ENCODE results near the gene NEMP2. TPM values are rescaled to one million over a fixed set of nuclear protein-coding genes. Genes with fewer than 3 reads are reported as not detected.

The NEMP2 gene
- polyA plus RNA-seq, 1 donor (not counting 4 experiments of a cell fraction or from before 2014, with no cell fraction given), result 2.1 TPM

GRCh38 chr2:190455358-190456095 lies 79.0 kb downstream of the NEMP2 start:
- dilution Hi-C loops (cut with MboI; ENCODE audit: extremely low pct_ligation_motif_present, low sequenced_read_pairs), result no loop called here

GRCh38 chr2:190454795-190455194 lies 79.7 kb downstream of the NEMP2 start:
- Histone ChIP-seq H3K9me1 (ENCODE audit: control insufficient read depth, extremely low read depth, insufficient read depth, low read length) (no peaks in the 10 kb centered on the region), H4K20me1 (ENCODE audit: control insufficient read depth, extremely low read depth, insufficient read depth, low read length) (no peaks in the 10 kb centered on the region), H3K9me3 (ENCODE audit: control insufficient read depth, low read depth, low read length) (no peaks in the 10 kb centered on the region), H3K27me3 (ENCODE audit: control insufficient read depth, extremely low read depth, insufficient read depth, low read length) (no peaks in the 10 kb centered on the region), H3K9ac (ENCODE audit: control insufficient read depth, extremely low read depth, insufficient read depth, low read length) (no peak overlapping the region), H3K27ac (ENCODE audit: control insufficient read depth, insufficient read depth, low read length) (no peak overlapping the region), H3K4me2 (ENCODE audit: control insufficient read depth, extremely low read depth, insufficient read depth, low read depth, low read length) (no peak overlapping the region), H3K4me3 (ENCODE audit: control insufficient read depth in 2 of 3, extremely low read depth in 1 of 3, insufficient read depth in 2 of 3, low read depth in 1 of 3, low read length in 3 of 3) (no peak overlapping the region), H2AFZ (ENCODE audit: control insufficient read depth, low read length) (no peak overlapping the region), H3K4me1 (ENCODE audit: control insufficient read depth, extremely low read depth, insufficient read depth, low read length) (no peaks in the 10 kb centered on the region), H3K79me2 (ENCODE audit: control insufficient read depth, insufficient read depth, low read length) (no peaks in the 10 kb centered on the region), H3K36me3 (ENCODE audit: control insufficient read depth in 2 of 2, extremely low read depth in 1 of 2, insufficient read depth in 2 of 2, low read length in 2 of 2) (peaks cover 0 to 2% of the 10 kb centered on the region in 2 experiments)
- dilution Hi-C loops (cut with MboI; ENCODE audit: extremely low pct_ligation_motif_present, low sequenced_read_pairs), result no loop called here
- FAIRE-seq, result no peak
- TF ChIP-seq EZH2 (IDR thresholded peaks at IDR 0.05; ENCODE audit: low read length) (no peak), CTCF (optimal IDR thresholded peaks at IDR 0.05 in 1 of 3, IDR thresholded peaks at IDR 0.05 in 1 of 3, conservative IDR thresholded peaks at IDR 0.05 in 1 of 3; ENCODE audit: extremely low read depth in 1 of 3, insufficient read depth in 2 of 3, low read length in 3 of 3) (no peak)
- no peak for DNase-seq (ENCODE audit: low read depth, low spot score)

More at GRCh38 chr2:190455358-190456095, 79.0 kb downstream of the NEMP2 start:
- TF ChIP-seq EZH2 (IDR thresholded peaks at IDR 0.05; ENCODE audit: low read length) (no peak), CTCF (optimal IDR thresholded peaks at IDR 0.05 in 1 of 3, IDR thresholded peaks at IDR 0.05 in 1 of 3, conservative IDR thresholded peaks at IDR 0.05 in 1 of 3; ENCODE audit: extremely low read depth in 1 of 3, insufficient read depth in 2 of 3, low read length in 3 of 3) (no peak)
- Histone ChIP-seq H3K27ac (ENCODE audit: control insufficient read depth, insufficient read depth, low read length) (no peak overlapping the region), H3K4me3 (ENCODE audit: control insufficient read depth in 2 of 3, extremely low read depth in 1 of 3, insufficient read depth in 2 of 3, low read depth in 1 of 3, low read length in 3 of 3) (no peak overlapping the region), H3K27me3 (ENCODE audit: control insufficient read depth, extremely low read depth, insufficient read depth, low read length) (no peaks in the 10 kb centered on the region), H3K4me2 (ENCODE audit: control insufficient read depth, extremely low read depth, insufficient read depth, low read depth, low read length) (no peak overlapping the region), H3K4me1 (ENCODE audit: control insufficient read depth, extremely low read depth, insufficient read depth, low read length) (no peaks in the 10 kb centered on the region), H4K20me1 (ENCODE audit: control insufficient read depth, extremely low read depth, insufficient read depth, low read length) (no peaks in the 10 kb centered on the region), H3K79me2 (ENCODE audit: control insufficient read depth, insufficient read depth, low read length) (no peaks in the 10 kb centered on the region), H2AFZ (ENCODE audit: control insufficient read depth, low read length) (no peak overlapping the region), H3K36me3 (ENCODE audit: control insufficient read depth in 2 of 2, extremely low read depth in 1 of 2, insufficient read depth in 2 of 2, low read length in 2 of 2) (peaks cover 0 to 2% of the 10 kb centered on the region in 2 experiments), H3K9me1 (ENCODE audit: control insufficient read depth, extremely low read depth, insufficient read depth, low read length) (no peaks in the 10 kb centered on the region), H3K9me3 (ENCODE audit: control insufficient read depth, low read depth, low read length) (no peaks in the 10 kb centered on the region), H3K9ac (ENCODE audit: control insufficient read depth, extremely low read depth, insufficient read depth, low read length) (no peak overlapping the region)
- no peak for FAIRE-seq
- DNase-seq (ENCODE audit: low read depth, low spot score), result no peak

Small RNA genes within 50 kb of the gene (small RNA-seq; reads per million reads assigned to genes)
- gene RN7SKP179 (ENCODE audit: insufficient read length in 3 of 3, low read depth in 3 of 3, low replicate concordance in 1 of 3), result 0 reads per million in 3 experiments

Other genes starting within 250 kb of the NEMP2 start
- 9.5 to 19.4 TPM (median 10.6 TPM) in 3 replicates for gene HIBCH, start 214.9 kb downstream of the NEMP2 start, polyA plus RNA-seq
- gene INPP1, start 191.1 kb downstream of the NEMP2 start, polyA plus RNA-seq, result 5.6 to 6.3 TPM (median 6.1 TPM) in 3 replicates
- 6.0 to 11.0 TPM (median 10.7 TPM) in 3 replicates for gene MFSD6, start 126.4 kb downstream of the NEMP2 start, polyA plus RNA-seq
- gene NAB1, start 114.4 kb upstream of the NEMP2 start, polyA plus RNA-seq, result 10.7 to 24.3 TPM (median 21.6 TPM) in 3 replicates